ENCODE measurements around the gene HNRNPA0.

HNRNPA0 gene

GRCh38 chr5:137727623-137728022 is 26.5 kb downstream of the HNRNPA0 start:
- no peak for DNase-seq (ENCODE audit: low spot score)

GRCh38 chr5:137724251-137724650 is 29.9 kb downstream of the HNRNPA0 start:
- no peak for DNase-seq (ENCODE audit: low spot score)

GRCh38 chr5:137718611-137719010 is 35.6 kb downstream of the HNRNPA0 start:
- DNase-seq (ENCODE audit: low spot score), result no peak

- no peak for DNase-seq (ENCODE audit: low spot score)
Measured at GRCh38 chr5:137716337-137716736, 37.8 kb downstream of the HNRNPA0 start.

- no peak for DNase-seq (ENCODE audit: low spot score)
Measured at GRCh38 chr5:137715456-137715855, 38.7 kb downstream of the HNRNPA0 start.

GRCh38 chr5:137714946-137715345 is 39.2 kb downstream of the HNRNPA0 start:
- no peak for DNase-seq (ENCODE audit: low spot score)

GRCh38 chr5:137714494-137714893 is 39.7 kb downstream of the HNRNPA0 start:
- DNase-seq (ENCODE audit: low spot score), result no peak

GRCh38 chr5:137712139-137712667 is 42.0 kb downstream of the HNRNPA0 start:
- no peak for DNase-seq (ENCODE audit: low spot score)

GRCh38 chr5:137710086-137710485 is 44.1 kb downstream of the HNRNPA0 start:
- DNase-seq (ENCODE audit: low spot score), result no peak

- no peak for DNase-seq (ENCODE audit: low spot score)
Measured at GRCh38 chr5:137708796-137709559, 45.2 kb downstream of the HNRNPA0 start.

GRCh38 chr5:137708062-137708461 is 46.1 kb downstream of the HNRNPA0 start:
- no peak for DNase-seq (ENCODE audit: low spot score)

- DNase-seq (ENCODE audit: low spot score), result no peak
Measured at GRCh38 chr5:137706841-137707240, 47.3 kb downstream of the HNRNPA0 start.

- DNase-seq (ENCODE audit: low spot score), result no peak
Measured at GRCh38 chr5:137705106-137705505, 49.1 kb downstream of the HNRNPA0 start.

GRCh38 chr5:137703565-137703964 is 50.6 kb downstream of the HNRNPA0 start:
- no peak for DNase-seq (ENCODE audit: low spot score)

- no peak for DNase-seq (ENCODE audit: low spot score)
Measured at GRCh38 chr5:137700282-137700680, 53.9 kb downstream of the HNRNPA0 start.

- no peak for DNase-seq (ENCODE audit: low spot score)
Measured at GRCh38 chr5:137699336-137700281, 54.6 kb downstream of the HNRNPA0 start.

GRCh38 chr5:137696481-137696880 is 57.7 kb downstream of the HNRNPA0 start:
- no peak for DNase-seq (ENCODE audit: low spot score)

GRCh38 chr5:137695651-137696428 is 58.3 kb downstream of the HNRNPA0 start:
- DNase-seq (ENCODE audit: low spot score), result no peak

All from HuH-7.5 (cell line).